SK-N-SH treated with all-trans-retinoic acid at 6 μM for 48 hours (cell line): Measurements from ENCODE around the gene THY1.

Source experiments
- CREB5 ChIP-seq: fragments of 250-450 bp; sonication (Bioruptor Pico); IDR thresholded peaks from 2 replicates; pipeline ENCODE4 v1.5.1; 2020; ENCODE audit warnings: low read depth, mild to moderate bottlenecking, moderate library complexity
- CSRNP3 ChIP-seq: fragments of 250-450 bp; sonication (Bioruptor Pico); IDR thresholded peaks from 2 replicates; pipeline ENCODE4 v1.5.1; 2021; ENCODE audit warnings: mild to moderate bottlenecking, moderate library complexity
- ESRRG ChIP-seq: fragments of 250-450 bp; sonication (Bioruptor Pico); IDR thresholded peaks from 2 replicates; pipeline ENCODE4 v1.6.1; 2021; ENCODE audit warnings: mild to moderate bottlenecking
- GLIS3 ChIP-seq: fragments of 250-450 bp; sonication (Bioruptor Pico); IDR thresholded peaks from 2 replicates; pipeline ENCODE4 v1.5.0; 2020; ENCODE audit warnings: mild to moderate bottlenecking, moderate library complexity
- ISL1 ChIP-seq: fragments of 250-450 bp; sonication (Bioruptor Pico); IDR thresholded peaks from 2 replicates; pipeline ENCODE4 v2.1.2; 2022; ENCODE audit warnings: mild to moderate bottlenecking, moderate library complexity
- OSR1 ChIP-seq: fragments of 250-450 bp; sonication (Bioruptor Pico); IDR thresholded peaks from 2 replicates; pipeline ENCODE4 v1.8.0; 2022; ENCODE audit warnings: moderate library complexity, mild to moderate bottlenecking, inconsistent platforms
- PATZ1 ChIP-seq: fragments of 250-450 bp; sonication (Bioruptor Pico); IDR thresholded peaks from 2 replicates; pipeline ENCODE4 v1.8.0; 2020; ENCODE audit warnings: mild to moderate bottlenecking, moderate library complexity, borderline replicate concordance
- RARB ChIP-seq: fragments of 250-450 bp; sonication (Bioruptor Pico); IDR thresholded peaks from 2 replicates; pipeline ENCODE4 v1.8.0; 2021; ENCODE audit warnings: mild to moderate bottlenecking, moderate library complexity
- ZC3H10 ChIP-seq: fragments of 250-450 bp; sonication (Bioruptor Pico); IDR thresholded peaks from 2 replicates; pipeline ENCODE4 v1.5.1; 2021; ENCODE audit warnings: mild to moderate bottlenecking, moderate library complexity
- ZFP3 ChIP-seq: fragments of 250-450 bp; sonication (Bioruptor Pico); IDR thresholded peaks from 2 replicates; pipeline ENCODE4 v1.5.0; 2020; ENCODE audit warnings: mild to moderate bottlenecking, moderate library complexity
- ZFP30 ChIP-seq: fragments of 450-650 bp; formaldehyde crosslinking; IDR thresholded peaks from 2 replicates; pipeline ENCODE4 v1.5.0; 2022; ENCODE audit warnings: mild to moderate bottlenecking, moderate library complexity
- ZNF565 ChIP-seq: fragments of 450-650 bp; formaldehyde crosslinking; conservative IDR thresholded peaks from 2 replicates; pipeline ENCODE4 v1.5.0; 2020; ENCODE audit warnings: low read depth, mild to moderate bottlenecking, moderate library complexity

- TF ChIP-seq RARB (CRISPR knock-in tag) (no peak), OSR1 (no peak), ZNF565 (no peak), ISL1 (no peak), PATZ1 (CRISPR knock-in tag) (no peak), CSRNP3 (CRISPR knock-in tag) (no peak), ZFP30 (no peak), ZC3H10 (CRISPR knock-in tag) (no peak), ESRRG (CRISPR knock-in tag) (no peak), ZFP3 (CRISPR knock-in tag) (no peak), CREB5 (CRISPR knock-in tag) (no peak), GLIS3 (no peak)
Measured at GRCh38 chr11:119374632-119375336, 48.2 kb downstream of the THY1 start.
